Calu3 (cell line): Measurements from ENCODE around the gene SETBP1. TPM values are rescaled to one million over a fixed set of nuclear protein-coding genes. Genes with fewer than 3 reads are reported as not detected.
A peak's percentile ranks its signal among the peaks of the same experiment; 100 is the strongest.

Experiments used
- BruUV-seq: library from RNA; stranded (reverse); fragments of 400-500 nt; replicated peaks from 2 replicates; lab custom pipeline; 2021; lab: Mats Ljungman, UMichigan
- CTCF ChIA-PET: fragments of 300-600 bp; sonication (Branson Sonifier 250); formaldehyde crosslinking; loops from one replicate; lab custom pipeline; 2022; ENCODE audit warnings: antibody characterized with exemption; lab: Charles Lee
- DNase-seq: peaks from one replicate; pipeline ENCODE4 v3.0.0; 2022
- H3K27ac Mint-ChIP-seq: one replicate; pipeline ENCODE4 v1.8.0; 2022; ENCODE audit warnings: mixed read lengths; ENCODE audit not compliant: unreplicated experiment
- H3K27me3 Mint-ChIP-seq: one replicate; pipeline ENCODE4 v1.8.0; 2022; ENCODE audit warnings: mixed read lengths; ENCODE audit not compliant: unreplicated experiment
- H3K36me3 Mint-ChIP-seq: one replicate; pipeline ENCODE4 v1.8.0; 2022; ENCODE audit warnings: mild to moderate bottlenecking, moderate library complexity, mixed read lengths; ENCODE audit not compliant: insufficient read depth, unreplicated experiment
- H3K4me1 Mint-ChIP-seq: one replicate; pipeline ENCODE4 v1.8.0; 2022; ENCODE audit warnings: mild to moderate bottlenecking, low read depth, mixed read lengths; ENCODE audit not compliant: unreplicated experiment
- H3K4me3 Mint-ChIP-seq: one replicate; pipeline ENCODE4 v1.8.0; 2022; ENCODE audit warnings: mild to moderate bottlenecking, low read depth, moderate library complexity, mixed read lengths; ENCODE audit not compliant: unreplicated experiment
- H3K9me3 Mint-ChIP-seq: one replicate; pipeline ENCODE4 v1.8.0; 2022; ENCODE audit warnings: low read depth, mixed read lengths; ENCODE audit not compliant: unreplicated experiment
- intact Hi-C: fragments of 100-400 bp; cut with micrococcal nuclease; formaldehyde crosslinking; loops from one replicate; pipeline ENCODE4 v1.10.0; 2022; ENCODE audit not compliant: unreplicated experiment
- total RNA-seq: library from RNA; stranded (reverse); gene quantifications from 2 replicates; pipeline ENCODE4 v1.2.3, GENCODE V29; 2022
- TF ChIP-seq, protein P1 (sequence below): fragments of 200-600 bp; IDR thresholded peaks from one replicate; pipeline ENCODE4 v1.8.0; 2022; ENCODE audit warnings: antibody characterized with exemption; ENCODE audit not compliant: unreplicated experiment

Gene SETBP1
- total RNA-seq, 1 experiment from 2014 or later: 6.0 TPM

DNA sequence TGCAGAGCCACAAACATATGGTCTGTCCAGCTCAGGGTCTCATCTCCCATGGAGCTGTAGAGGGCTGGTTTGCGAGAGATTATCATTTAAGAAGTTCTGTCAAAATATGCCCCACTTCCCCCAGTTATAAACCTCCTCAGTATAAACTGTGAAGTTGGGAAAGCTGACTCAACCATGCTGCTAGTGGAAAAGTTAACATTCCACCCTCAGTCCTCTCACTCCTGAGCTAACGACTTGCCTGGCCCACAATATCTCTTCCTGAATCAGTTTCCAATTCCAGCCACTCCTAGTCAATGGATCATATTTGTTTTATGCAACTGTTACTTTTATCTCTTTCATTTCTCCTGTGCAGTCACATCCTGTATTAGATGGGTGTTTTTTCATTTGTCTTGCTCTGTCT, 326.2 kb downstream of the SETBP1 start:
- no peaks in the 10 kb centered on the region for H3K9me3 Mint-ChIP-seq
- no peaks in the 10 kb centered on the region for H3K36me3 Mint-ChIP-seq
- no TSS peak for BruUV-seq
- TF ChIP-seq, protein P1, sequence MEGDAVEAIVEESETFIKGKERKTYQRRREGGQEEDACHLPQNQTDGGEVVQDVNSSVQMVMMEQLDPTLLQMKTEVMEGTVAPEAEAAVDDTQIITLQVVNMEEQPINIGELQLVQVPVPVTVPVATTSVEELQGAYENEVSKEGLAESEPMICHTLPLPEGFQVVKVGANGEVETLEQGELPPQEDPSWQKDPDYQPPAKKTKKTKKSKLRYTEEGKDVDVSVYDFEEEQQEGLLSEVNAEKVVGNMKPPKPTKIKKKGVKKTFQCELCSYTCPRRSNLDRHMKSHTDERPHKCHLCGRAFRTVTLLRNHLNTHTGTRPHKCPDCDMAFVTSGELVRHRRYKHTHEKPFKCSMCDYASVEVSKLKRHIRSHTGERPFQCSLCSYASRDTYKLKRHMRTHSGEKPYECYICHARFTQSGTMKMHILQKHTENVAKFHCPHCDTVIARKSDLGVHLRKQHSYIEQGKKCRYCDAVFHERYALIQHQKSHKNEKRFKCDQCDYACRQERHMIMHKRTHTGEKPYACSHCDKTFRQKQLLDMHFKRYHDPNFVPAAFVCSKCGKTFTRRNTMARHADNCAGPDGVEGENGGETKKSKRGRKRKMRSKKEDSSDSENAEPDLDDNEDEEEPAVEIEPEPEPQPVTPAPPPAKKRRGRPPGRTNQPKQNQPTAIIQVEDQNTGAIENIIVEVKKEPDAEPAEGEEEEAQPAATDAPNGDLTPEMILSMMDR: no peak
- intact Hi-C loops: no loop called here
- CTCF ChIA-PET: no interaction called here
- no peak for DNase-seq
- H3K27ac Mint-ChIP-seq: no peak overlapping the region
- H3K27me3 Mint-ChIP-seq: no peaks in the 10 kb centered on the region
- H3K4me3 Mint-ChIP-seq: no peak overlapping the region
- H3K4me1 Mint-ChIP-seq: peaks cover 26% of the 10 kb centered on the region

DNA sequence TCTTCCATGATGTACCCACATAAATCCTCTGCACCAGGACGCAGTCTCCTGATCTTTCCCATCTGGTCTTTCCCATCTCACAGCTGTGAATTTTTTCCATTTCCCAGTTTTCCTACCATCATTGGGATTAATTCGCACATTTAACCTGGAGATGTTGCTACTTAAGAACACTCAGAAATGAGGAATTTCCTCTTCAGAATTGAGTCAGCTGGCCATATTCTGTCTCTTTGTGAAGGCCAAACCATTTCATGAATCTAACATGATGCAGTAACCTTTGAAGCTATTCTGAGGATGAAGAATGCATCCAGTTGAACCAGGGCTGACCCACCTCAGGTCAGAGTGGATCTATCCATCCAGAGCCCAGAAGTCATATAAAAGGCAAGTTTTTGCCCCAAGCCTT, 326.8 kb downstream of the SETBP1 start:
- Mint-ChIP-seq H3K27ac (no peak overlapping the region), H3K4me1 (peaks cover 30% of the 10 kb centered on the region), H3K4me3 (no peak overlapping the region), H3K27me3 (no peaks in the 10 kb centered on the region), H3K36me3 (no peaks in the 10 kb centered on the region), H3K9me3 (no peaks in the 10 kb centered on the region)
- intact Hi-C loops: no loop called here
- CTCF ChIA-PET: no interaction called here
- TF ChIP-seq, protein P1: no peak
- no peak for DNase-seq
- no TSS peak for BruUV-seq

DNA sequence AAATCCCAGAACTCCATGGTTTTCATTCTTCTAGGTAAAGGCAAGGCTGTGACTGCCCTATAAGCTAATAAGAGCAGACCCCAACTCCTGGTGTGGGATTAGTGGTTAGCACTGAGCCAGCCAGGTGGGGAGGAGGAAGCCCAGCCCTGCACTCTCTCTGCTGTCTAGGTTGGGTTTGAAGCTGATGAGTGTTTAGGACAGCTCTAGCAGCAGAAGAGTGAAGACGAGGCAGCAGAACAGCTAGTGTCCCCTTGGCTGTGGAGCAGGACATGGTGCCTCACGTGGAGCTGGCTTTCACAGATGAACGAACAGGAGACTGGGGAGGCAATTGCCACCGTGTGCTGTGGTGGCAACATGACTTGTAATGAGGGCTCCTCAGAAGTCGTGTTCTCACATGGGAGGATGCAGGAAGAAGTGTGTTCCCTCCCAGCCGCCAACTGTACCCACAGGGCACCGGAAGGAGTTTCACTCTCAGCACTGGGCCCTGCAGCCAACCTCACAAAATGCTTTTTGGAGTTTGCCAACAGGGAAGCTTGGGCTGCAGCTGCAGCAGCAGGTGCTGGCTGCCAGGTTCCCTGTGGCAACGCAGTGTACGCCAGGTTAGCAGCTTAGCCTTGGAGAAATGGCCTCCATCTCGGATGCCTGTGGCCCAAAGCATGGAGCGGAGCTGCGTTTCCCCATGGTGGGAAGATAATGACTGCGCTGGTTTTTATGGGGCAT, 328.2 kb downstream of the SETBP1 start:
- intact Hi-C loops: no loop called here
- BruUV-seq: no TSS peak
- H3K4me3 Mint-ChIP-seq: no peak overlapping the region
- DNase-seq: no peak
- no peaks in the 10 kb centered on the region for H3K27me3 Mint-ChIP-seq
- CTCF ChIA-PET: interaction anchor here (0.5 to 0.6 kb wide), 2 partner anchors 62 to 1298 kb away, joined by 3 to 4 read pairs; no protein-coding TSS in a partner anchor
- H3K36me3 Mint-ChIP-seq: peaks cover 2% of the 10 kb centered on the region
- H3K9me3 Mint-ChIP-seq: no peaks in the 10 kb centered on the region
- TF ChIP-seq, protein P1: no peak
- peaks cover 37% of the 10 kb centered on the region for H3K4me1 Mint-ChIP-seq
- no peak overlapping the region for H3K27ac Mint-ChIP-seq

DNA sequence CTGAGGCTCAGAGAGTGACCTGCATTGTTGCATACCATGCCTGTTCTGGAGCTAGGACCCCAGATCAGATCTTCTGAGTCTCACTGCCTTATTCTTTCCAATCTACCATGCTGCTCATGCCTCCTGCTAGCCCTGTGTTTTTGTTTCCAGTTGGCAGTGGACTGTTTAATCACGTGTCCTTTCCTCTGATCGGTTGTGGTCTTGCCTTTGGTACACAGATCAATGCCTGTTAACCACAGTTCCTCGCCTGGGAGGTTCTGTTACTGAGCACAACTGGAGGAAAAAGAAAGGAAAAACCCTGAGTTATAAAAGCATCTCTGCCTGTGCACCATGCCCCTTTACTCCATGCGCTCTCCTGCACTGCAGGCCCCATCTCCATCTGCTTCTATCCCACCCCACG, 329.1 kb downstream of the SETBP1 start:
- Mint-ChIP-seq H3K27ac (no peak overlapping the region), H3K4me1 (peaks cover 41% of the 10 kb centered on the region), H3K9me3 (no peaks in the 10 kb centered on the region), H3K36me3 (peaks cover 5% of the 10 kb centered on the region), H3K27me3 (no peaks in the 10 kb centered on the region), H3K4me3 (no peak overlapping the region)
- CTCF ChIA-PET: no interaction called here
- TF ChIP-seq, protein P1: no peak
- no TSS peak for BruUV-seq
- peak; percentile 40 for DNase-seq
- intact Hi-C loops: loop anchor here (10.0 kb wide), 2 partner anchors 105 to 205 kb away; no protein-coding TSS in a partner anchor
